D721Med (cell line): ENCODE measurements around the gene INF2.
"Not testable (repeated sequence)": the region's sequence is repeated elsewhere in the genome, so short reads cannot be mapped to it uniquely, and the experiment has no call there.

ENCODE experiments used
- DNase-seq: peaks from one replicate; pipeline ENCODE4 v3.0.0; 2011; ENCODE audit warnings: low spot score; ENCODE audit not compliant: insufficient read length
- FAIRE-seq: peaks from 2 replicates; lab custom pipeline; 2011; peaks lifted over from hg19 to GRCh38; lab: Jason Lieb, UNC
- CTCF ChIP-seq: IDR thresholded peaks from 2 replicates; pipeline ENCODE4 v1.5.1; 2012; ENCODE audit warnings: mild to moderate bottlenecking, control low read depth; ENCODE audit not compliant: insufficient read depth; ENCODE audit errors: missing control alignments

The INF2 gene

GRCh38 chr14:104658325-104658712 lies 31.1 kb upstream of the INF2 start:
- TF ChIP-seq CTCF = no peak
- DNase-seq (no peak), FAIRE-seq (no peak)

GRCh38 chr14:104659146-104659545 lies 30.3 kb upstream of the INF2 start:
- DNase-seq = no peak
- FAIRE-seq = no peak
- no peak for TF ChIP-seq CTCF

GRCh38 chr14:104659764-104660523 lies 29.5 kb upstream of the INF2 start:
- TF ChIP-seq CTCF = no peak
- FAIRE-seq (no peak), DNase-seq (no peak)

GRCh38 chr14:104660597-104660996 lies 28.8 kb upstream of the INF2 start:
- FAIRE-seq (no peak), DNase-seq (no peak)
- no peak for TF ChIP-seq CTCF

GRCh38 chr14:104661086-104661485 lies 28.3 kb upstream of the INF2 start:
- FAIRE-seq (no peak), DNase-seq (no peak)
- TF ChIP-seq CTCF = no peak

- not testable (repeated sequence) for DNase-seq, FAIRE-seq
Observed at GRCh38 chr14:104661528-104662157, 27.8 kb upstream of the INF2 start.

- not testable (repeated sequence) for DNase-seq, FAIRE-seq
Observed at GRCh38 chr14:104662472-104662871, 26.9 kb upstream of the INF2 start.

GRCh38 chr14:104664107-104664506 lies 25.3 kb upstream of the INF2 start:
- DNase-seq (no peak), FAIRE-seq (no peak)
- no peak for TF ChIP-seq CTCF
